RPMI8226 (cell line): Measurements from ENCODE around the gene CAPN8.
"Not testable (repeated sequence)": the region's sequence is repeated elsewhere in the genome, so short reads cannot be mapped to it uniquely, and the experiment has no call there.

Experiments
- DNase-seq: peaks from one replicate; pipeline ENCODE4 v3.0.0-alpha.2; 2015

Gene CAPN8

DNA sequence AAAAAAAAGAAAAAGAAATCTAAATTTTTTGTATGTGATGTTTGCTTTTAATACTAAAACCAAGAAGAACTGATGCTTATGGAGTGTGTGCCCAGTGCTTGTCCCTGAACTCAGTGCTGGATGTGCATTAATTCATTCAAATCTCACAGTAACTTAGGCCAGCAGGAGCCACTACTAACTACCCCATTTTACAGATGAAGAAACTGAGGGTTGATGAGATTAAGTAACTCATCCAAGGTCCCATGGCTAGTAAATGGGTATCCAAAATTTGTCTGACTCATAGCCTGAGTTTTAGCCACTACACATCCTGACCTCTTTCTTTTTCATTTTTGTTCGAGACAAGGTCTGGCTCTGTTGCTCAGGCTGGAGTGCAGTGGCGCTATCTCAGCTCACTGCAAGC is 144.4 kb downstream of the CAPN8 start:
- no peak for DNase-seq

DNA sequence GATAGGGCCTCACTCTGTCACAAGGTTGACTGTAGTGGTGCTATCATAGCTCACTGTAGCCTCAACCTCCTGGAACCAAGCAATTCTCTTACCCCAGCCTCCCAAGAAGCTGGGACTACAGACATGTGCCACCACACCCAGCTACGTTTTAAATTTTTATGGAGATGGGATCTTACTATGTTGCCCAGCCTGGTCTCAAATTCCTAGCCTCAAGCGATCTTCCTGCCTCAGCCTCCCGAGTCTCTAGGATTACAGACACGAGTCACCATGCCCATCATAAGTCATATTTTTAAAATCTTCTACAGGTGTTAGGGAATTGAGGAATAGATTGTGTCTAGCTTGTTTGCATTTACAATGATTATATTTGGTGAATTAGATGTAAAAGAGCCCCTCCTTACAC is 145.3 kb downstream of the CAPN8 start:
- no peak for DNase-seq

DNA sequence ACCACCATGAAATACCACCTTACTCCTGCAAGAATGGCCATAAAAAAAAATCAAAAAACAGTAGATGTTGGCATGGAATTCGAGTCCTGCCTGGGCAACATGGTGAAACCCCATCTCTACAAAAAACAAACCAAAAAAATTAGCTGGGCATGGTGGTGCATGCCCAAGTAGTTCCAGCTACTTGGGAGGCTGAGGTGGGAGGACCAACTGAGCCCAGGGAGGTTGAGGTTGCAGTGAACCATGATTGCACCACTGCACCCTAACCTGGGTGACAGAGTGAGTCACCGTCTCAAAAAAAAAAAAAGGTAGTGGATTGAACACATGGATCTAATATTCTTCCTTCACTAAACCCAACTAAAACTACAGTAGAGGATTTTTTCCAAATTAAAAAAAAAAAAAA is 146.4 kb downstream of the CAPN8 start:
- no peak for DNase-seq

DNA sequence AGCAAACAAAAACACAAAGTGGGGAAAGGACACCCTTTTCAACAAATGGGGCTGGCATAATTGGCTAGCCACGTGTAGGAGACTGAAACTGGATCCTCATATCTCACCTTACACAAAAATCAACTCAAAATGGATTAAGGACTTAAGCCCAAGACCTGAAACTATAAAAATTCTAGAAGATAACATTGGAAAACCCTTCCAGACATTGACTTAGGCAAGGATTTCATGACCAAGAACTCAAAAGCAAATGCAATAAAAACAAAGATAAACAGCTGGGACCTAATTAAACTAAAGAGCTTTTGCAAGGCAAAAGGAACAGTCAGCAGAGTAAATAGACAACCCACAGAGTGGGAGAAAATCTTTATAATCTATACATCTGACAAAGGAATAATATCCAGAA is 146.9 kb downstream of the CAPN8 start:
- not testable (repeated sequence) for DNase-seq

DNA sequence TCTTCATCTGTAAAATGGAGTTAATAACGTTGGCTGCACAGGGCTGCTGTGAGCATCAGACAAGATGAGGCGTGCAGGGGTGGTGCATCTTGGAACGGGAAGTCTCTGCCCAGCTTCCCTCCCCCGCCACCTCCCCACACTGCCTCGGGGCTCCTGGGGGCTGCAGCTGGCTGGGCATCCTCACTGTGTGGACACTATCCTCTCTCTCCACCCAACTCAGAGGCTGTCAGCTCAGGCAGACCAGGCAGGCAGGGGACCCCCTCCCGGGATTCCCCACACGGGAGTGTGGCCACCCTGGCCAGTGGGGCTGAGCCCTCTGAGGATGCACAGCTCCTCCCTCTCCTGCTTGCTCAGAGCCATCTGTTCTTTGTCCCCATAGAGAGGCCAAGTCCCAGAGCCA is 149.6 kb downstream of the CAPN8 start:
- DNase-seq, result no peak

DNA sequence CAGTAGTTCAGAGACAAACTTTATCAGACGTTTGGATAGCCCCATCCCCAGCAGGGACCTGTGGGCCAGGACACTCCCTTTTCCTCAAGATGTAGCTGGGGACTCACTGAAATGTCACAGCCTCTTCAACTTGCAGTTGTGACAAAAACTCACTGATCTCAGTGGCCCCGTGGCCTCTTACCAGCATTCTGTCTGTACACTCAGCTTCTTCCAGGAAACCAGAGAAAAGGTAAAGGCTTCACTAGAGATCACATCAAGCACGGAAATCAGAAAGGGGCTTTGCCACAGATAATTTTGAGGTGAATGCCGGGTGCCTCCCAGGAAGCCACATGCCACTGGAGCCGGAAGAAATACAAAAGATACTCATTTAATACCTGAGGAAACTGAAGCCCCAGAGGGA is 150.1 kb downstream of the CAPN8 start:
- DNase-seq, result no peak

DNA sequence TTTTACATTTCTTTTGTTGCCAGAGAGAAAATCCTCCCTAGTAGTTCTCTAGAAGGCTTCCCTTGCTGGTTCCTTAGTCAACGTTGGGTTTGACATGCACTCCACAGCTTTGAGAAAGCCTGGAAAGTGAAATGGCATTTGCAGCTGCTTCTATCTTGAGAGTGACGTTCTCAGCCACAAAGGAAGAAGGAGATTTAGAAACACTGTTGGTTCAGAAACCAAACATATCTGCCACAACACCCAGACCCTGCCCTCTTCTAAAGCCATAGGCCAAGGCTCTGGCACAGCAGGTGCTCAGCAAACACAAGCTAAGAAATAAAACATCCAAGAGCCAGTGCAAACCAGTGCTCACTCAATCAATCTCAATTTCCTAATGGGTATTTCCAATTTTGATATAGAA is 150.9 kb downstream of the CAPN8 start:
- DNase-seq, result no peak

DNA sequence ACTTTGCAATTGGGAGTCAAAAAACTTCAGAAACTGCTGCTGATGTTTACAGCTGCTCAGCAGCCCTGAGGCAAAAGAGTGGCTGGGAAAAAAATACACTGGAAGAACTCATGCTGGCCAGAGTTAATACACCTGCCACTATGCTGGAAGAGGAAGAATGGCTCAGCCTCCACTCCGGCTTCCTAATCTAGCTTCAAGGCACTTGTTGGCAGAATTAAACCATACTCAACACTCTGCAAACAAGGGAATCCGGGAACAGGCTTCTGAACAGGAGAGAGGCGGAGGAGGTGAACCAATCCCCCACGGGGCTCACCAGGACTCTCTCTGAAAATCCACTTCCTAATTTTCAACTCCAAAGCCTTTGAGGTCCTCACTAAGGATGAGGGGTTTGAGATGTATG is 152.2 kb downstream of the CAPN8 start:
- DNase-seq, result no peak

DNA sequence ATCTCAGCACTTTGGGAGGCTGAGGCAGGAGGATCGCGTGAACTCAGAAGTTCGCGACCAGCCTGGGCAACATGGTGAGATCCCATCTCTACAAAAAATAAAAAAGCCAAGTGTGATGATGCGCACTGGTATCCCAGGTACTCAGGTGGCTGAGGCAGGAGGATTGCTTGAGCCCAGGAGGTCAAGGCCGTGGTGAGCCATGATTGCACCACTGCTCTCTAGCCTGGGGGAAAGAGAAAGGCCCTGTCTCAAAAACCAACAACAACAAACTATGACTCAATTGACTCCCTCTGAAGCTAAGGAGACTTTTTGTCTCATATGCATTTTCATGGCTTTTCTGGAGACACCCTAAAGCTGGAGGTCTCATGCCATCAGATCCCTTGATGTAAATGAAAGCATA is 153.4 kb downstream of the CAPN8 start:
- DNase-seq, result no peak

DNA sequence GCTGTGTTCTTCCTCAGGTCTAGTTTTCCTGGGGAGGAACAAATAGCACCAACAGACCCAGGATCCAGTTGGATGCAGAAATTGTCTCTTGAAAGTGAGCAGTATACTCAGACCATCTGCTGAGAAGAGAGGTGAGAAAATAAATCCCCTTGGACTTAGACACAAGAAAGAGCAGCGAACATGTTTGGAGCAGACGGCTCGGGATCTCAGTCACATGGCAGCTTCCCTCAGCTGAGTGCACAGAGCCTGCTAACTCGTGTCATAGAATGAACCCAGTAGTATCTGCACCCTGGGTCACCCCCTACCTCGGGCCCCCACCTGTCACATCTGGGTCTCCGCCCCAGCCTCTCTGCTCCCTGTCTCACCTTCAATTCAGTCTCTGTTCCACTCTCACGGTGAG is 156.7 kb downstream of the CAPN8 start:
- DNase-seq, result no peak

DNA sequence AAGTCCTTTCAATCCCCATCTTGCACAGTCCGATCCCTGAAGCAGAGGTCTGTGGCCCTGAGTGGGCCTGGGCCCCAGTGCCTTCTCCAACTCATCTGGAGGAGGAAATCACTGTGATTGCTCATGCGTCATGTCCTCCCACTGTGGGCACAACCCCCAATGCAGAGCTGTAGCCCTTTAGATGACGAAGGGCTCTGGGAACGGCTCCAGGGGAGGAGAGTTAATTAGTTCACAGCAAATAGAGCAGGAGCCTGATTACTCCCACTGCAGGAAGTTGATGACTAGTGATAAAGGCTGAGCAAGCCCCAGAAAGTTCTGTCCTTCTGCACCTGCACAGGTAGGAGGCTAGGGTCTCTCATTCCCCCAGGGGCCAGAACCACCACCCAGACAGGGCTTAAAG is 160.8 kb downstream of the CAPN8 start:
- DNase-seq, result no peak

DNA sequence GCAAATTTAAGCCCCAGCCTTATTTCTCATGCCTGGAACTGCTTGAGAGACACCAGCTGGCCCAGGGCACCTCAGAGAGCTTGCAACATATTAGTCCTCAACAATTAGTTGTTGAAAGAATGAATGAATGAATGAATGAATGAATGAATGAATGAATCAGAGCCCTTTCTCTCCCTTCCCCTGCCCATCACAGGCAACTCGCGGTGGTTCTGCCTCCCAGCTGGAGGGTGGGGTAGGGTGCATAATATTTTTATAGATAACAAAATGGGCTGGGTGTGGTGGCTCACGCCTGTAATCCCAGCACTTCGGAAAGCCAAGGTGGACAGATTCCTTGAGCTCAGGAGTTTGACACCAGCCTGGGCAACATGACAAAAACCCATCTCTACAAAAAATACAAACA is 162.2 kb downstream of the CAPN8 start:
- no peak for DNase-seq

DNA sequence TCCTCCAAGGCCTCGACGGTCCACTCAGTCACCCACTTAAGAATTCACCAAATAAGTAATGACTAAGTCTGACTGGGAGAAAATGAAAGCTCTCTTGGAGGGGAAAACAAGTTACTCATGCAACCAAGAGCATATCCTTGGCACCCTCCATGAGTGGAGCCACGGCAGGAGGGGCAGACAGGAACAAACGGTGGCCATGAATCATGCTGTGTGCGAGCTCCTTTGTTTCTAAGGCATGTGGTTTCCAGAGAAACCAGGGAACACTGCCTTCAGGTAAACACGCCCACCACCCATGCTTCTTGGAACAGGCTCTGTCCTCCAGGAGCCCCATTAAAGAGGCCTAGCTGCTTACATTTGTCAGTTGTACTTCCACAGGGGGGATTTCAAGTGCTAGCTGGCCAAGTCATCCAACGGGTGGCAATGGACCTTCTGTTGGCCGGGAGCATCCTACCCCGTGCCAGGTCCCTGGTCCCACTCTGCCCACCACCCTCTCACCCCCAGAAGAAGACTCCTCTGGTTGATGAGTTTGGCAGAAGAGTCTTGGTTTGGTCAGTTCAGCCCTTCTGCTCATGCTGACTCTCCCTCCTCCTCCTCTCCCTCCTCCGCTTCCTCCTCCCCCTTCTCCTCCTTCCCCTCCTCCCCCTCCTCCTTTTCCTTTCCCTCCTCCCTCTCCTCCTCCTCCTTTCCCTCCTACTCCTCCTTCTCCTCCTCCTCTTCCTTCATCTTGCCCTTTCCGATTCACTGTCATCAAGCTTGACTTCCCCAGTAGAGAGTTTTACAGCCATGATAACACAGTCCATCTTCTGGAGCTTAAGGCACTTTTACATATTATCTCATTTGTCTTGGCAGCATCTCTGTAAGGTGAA is 164.7 kb downstream of the CAPN8 start:
- DNase-seq, result no peak

DNA sequence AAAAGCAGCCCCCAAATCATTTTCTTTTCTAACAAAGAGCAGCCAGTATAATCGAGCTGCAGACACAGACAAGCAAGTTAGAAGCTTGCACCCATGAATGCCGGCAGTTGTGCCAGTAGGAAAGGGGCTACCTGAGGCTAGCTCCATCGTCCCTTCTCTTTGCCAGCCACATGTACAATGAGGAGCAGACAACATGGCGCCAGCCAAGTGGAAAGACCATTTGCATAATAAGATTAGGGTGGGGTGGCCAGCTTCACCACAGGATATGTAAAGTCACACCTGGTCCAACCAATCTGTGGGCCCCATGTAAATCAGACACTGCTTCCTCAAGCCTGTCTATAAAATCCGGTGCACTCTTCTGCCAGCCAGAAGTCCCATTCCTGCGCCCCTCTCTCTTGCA is 168.6 kb downstream of the CAPN8 start:
- no peak for DNase-seq

DNA sequence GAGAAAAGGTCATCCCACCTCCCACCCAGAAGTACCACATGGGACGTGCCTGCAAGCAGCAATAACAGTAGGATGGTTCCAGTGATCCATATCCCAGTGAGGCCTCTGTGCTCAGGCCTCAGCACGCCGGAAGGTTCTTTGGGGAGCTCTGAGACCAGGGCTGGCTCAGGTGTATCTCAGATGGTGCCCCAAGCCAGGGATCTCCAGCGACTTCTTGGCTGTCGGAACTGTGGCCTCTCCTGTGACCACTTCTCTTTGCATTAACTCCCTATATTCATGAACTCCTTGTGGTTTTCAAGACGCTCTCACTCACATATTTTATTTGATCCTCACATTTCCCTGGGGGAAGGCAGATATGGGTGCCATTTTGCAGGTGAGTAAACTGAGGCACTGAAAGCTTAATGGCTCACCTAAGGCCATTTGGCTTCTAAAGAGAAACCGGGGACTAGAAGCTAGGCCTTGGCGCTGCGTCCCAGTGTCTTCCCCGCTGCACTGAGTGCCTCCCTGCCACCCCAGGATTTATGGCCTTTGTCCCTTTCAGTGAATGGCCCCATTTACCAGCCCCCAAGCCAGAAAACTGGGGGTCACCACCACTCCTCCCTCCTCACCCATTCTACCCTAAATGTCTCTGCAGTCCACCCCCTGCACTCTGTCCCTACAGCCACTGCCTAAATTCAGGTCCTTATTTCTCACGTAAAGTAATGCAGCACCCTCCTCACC is 170.4 kb downstream of the CAPN8 start:
- no peak for DNase-seq

DNA sequence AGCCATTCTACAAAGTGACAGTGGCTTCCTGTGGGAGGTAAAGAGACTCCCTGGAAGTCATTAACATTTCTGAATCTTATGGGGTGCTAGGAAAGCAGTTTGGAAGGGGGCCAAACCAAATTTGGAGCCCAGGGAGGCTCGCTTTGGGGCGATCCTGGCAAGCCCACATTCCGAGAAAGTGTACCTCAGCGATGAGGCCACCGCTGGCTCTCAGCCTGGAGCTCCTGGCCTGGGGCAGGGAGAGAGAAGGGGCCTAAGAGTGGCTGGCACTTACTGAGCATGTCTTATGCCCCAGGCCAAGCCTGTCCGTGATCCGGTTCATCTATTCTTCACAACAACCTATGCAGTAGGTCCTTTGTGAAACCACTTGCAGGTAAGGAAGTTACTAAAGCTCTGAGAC is 173.5 kb downstream of the CAPN8 start:
- peak; percentile 19 for DNase-seq
